ENCODE data around the gene CCDC28B.

CCDC28B gene

GRCh38 chr1:32241001-32241763 is 40.8 kb downstream of the CCDC28B start:
- H3K4me3 ChIP-seq (ENCODE audit: control insufficient read depth, low read depth, low read length), result peak overlapping the region; percentile 67
- TF ChIP-seq, protein P1, sequence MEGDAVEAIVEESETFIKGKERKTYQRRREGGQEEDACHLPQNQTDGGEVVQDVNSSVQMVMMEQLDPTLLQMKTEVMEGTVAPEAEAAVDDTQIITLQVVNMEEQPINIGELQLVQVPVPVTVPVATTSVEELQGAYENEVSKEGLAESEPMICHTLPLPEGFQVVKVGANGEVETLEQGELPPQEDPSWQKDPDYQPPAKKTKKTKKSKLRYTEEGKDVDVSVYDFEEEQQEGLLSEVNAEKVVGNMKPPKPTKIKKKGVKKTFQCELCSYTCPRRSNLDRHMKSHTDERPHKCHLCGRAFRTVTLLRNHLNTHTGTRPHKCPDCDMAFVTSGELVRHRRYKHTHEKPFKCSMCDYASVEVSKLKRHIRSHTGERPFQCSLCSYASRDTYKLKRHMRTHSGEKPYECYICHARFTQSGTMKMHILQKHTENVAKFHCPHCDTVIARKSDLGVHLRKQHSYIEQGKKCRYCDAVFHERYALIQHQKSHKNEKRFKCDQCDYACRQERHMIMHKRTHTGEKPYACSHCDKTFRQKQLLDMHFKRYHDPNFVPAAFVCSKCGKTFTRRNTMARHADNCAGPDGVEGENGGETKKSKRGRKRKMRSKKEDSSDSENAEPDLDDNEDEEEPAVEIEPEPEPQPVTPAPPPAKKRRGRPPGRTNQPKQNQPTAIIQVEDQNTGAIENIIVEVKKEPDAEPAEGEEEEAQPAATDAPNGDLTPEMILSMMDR (IDR thresholded peaks at IDR 0.05; ENCODE audit: control insufficient read depth, insufficient read depth, low read depth, low read length, missing control alignments), result peak; percentile 9
- DNase-seq (ENCODE audit: low read depth), result no peak

- DNase-seq (ENCODE audit: low read depth), result no peak
- H3K4me3 ChIP-seq (ENCODE audit: control insufficient read depth, low read depth, low read length), result no peak overlapping the region
- TF ChIP-seq, protein P1 (IDR thresholded peaks at IDR 0.05; ENCODE audit: control insufficient read depth, insufficient read depth, low read depth, low read length, missing control alignments), result no peak
Measured at GRCh38 chr1:32242341-32242851, 42.0 kb downstream of the CCDC28B start.

GRCh38 chr1:32246888-32247273 is 46.5 kb downstream of the CCDC28B start, which contains the start of gene FAM167B:
Gene FAM167B, plus strand, starts transcription at chr1:32247222. Its CDS starts 200 bp downstream, at chr1:32247422.
- DNase-seq (ENCODE audit: low read depth), result peak; percentile 80
- H3K4me3 ChIP-seq (ENCODE audit: control insufficient read depth, low read depth, low read length), result no peak within 1 kb of the TSS
- TF ChIP-seq, protein P1 (IDR thresholded peaks at IDR 0.05; ENCODE audit: control insufficient read depth, insufficient read depth, low read depth, low read length, missing control alignments), result no peak

DNA sequence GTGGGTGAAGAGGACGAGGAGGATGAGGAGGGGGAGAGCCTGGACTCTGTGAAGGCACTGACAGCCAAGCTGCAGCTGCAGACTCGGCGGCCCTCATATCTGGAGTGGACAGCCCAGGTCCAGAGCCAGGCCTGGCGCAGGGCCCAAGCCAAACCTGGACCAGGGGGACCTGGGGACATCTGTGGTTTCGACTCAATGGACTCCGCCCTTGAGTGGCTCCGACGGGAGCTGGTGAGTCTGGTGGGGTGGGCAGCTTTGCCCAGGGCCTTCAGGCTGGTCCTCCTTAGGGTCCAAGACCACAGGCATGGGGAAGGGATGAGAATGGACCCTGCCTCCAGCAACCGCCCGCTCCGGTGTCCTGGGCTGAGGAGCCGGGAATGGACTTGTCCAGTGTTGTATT is 47.1 kb downstream of the CCDC28B start:
- no peak overlapping the region for H3K4me3 ChIP-seq (ENCODE audit: control insufficient read depth, low read depth, low read length)
- TF ChIP-seq, protein P1 (IDR thresholded peaks at IDR 0.05; ENCODE audit: control insufficient read depth, insufficient read depth, low read depth, low read length, missing control alignments), result no peak
- DNase-seq (ENCODE audit: low read depth), result no peak

DNA sequence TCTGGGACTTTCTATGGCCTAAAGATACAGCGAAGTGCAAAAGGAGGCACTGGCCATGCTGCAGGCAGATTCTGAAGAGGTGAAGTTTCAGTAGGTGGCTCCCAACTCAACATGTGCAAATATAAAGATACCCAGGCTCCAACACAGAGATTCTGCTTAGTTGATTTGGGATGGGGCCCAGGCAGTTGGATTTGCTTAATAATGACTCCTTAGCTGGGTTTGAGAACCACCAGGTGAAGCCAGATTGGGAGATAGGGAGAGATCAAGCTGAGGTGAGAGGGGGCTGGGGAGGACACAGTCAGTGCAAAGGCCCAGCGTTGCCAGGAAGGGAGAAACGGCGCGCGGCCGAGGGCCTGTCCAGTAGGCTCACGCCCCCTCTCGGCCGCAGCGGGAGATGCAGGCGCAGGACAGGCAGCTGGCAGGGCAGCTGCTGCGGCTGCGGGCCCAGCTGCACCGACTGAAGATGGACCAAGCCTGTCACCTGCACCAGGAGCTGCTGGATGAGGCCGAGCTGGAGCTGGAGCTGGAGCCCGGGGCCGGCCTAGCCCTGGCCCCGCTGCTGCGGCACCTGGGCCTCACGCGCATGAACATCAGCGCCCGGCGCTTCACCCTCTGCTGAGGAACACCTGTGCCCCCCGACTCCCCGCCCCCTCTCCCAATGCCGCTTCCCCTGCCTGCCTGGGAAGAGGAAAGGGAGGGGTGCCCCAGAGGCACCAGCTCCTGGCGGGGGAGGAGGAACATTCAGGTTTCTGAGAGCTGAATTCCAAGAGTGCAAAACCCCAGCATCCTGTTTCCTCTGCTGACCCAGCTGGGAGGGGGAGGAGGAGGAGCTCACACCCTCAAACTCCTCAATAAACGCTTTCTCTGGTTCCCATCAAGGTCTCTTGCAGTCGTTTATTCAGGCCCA is 47.8 kb downstream of the CCDC28B start:
- no peak for DNase-seq (ENCODE audit: low read depth)
- H3K4me3 ChIP-seq (ENCODE audit: control insufficient read depth, low read depth, low read length), result no peak overlapping the region
- TF ChIP-seq, protein P1 (IDR thresholded peaks at IDR 0.05; ENCODE audit: control insufficient read depth, insufficient read depth, low read depth, low read length, missing control alignments), result peak; percentile 76

DNA sequence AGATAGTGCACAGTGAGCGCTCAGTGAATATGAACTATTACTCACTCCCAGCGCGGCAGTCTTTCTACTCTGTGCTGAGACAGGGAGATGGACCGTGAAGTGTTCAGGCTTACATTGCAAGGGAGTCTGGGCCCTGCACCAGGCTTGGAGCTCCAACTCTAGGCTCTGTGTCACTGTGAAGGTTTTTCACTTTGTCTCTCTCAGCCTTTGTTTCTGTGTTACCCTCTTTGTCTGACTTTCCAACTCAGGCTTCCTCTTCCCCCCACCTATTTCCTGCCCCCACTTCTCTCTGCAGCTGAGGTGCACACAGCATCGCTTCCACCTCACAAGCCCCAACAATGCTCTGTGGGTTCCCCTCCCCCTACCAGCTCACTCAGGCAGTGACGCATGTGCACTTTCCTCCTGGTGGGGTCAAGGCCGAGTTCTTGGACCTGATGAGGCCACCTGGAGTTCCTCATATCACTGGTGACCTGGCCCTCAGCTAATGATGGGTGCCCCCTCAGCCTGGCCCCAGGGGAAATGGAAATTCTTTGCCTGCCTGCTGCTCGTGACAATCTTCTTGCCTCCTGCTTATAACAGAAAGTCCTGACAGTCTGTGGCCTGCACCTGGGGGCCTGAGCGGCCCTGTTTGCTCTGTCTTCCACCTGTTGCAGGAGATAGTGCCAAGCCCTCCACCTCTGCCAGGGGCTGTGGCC is 49.6 kb downstream of the CCDC28B start:
- no peak overlapping the region for H3K4me3 ChIP-seq (ENCODE audit: control insufficient read depth, low read depth, low read length)
- TF ChIP-seq, protein P1 (IDR thresholded peaks at IDR 0.05; ENCODE audit: control insufficient read depth, insufficient read depth, low read depth, low read length, missing control alignments), result no peak

More for the DNA sequence above, 49.6 kb downstream of the CCDC28B start:
- DNase-seq (ENCODE audit: low read depth), result no peak

All from AG09309 (cell line).